CD4-positive, alpha-beta T cell treated with Interleukin-6 for 4 hours (primary cell): ENCODE measurements around the gene PJA2.
"Not testable (repeated sequence)": the region's sequence is repeated elsewhere in the genome, so short reads cannot be mapped to it uniquely, and the experiment has no call there.

ENCODE experiments used
- DNase-seq: peaks from one replicate; pipeline ENCODE4 v3.0.0-alpha.2; 2020; ENCODE audit warnings: mixed read lengths

The PJA2 gene, protein sequence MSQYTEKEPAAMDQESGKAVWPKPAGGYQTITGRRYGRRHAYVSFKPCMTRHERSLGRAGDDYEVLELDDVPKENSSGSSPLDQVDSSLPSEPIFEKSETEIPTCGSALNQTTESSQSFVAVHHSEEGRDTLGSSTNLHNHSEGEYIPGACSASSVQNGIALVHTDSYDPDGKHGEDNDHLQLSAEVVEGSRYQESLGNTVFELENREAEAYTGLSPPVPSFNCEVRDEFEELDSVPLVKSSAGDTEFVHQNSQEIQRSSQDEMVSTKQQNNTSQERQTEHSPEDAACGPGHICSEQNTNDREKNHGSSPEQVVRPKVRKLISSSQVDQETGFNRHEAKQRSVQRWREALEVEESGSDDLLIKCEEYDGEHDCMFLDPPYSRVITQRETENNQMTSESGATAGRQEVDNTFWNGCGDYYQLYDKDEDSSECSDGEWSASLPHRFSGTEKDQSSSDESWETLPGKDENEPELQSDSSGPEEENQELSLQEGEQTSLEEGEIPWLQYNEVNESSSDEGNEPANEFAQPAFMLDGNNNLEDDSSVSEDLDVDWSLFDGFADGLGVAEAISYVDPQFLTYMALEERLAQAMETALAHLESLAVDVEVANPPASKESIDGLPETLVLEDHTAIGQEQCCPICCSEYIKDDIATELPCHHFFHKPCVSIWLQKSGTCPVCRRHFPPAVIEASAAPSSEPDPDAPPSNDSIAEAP

DNA sequence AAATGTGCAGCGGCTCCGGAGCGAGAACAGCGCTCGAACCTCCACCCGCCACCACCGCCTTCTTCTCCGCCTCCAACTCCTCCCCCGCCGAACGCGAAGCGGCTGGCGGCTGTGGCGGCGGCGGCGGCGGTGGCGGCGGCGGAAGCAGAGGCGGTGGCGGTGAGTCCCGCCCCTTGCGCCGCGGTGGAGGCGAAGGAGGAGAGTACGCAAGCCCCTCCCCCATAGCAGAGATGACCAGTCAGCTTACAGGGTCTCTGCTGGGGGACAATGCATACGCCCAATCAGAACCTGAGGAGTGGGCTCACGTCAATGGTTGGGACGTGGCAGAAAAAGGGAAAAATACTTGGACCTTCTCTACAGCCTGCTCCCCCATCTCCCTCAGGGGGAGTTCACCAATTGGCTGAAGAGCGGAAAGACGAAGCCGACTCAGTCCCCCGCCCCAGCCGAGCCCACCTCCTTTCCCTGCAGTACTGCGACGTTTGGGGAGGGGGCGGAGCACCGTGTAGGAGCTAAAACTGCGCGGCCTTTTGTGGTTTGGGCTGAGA is at the start of gene PJA2:
PJA2 (minus strand) TSS at position 131 of the 545 bp plus-strand sequence. CDS start 26,541 bp downstream, outside the sequence.
- peak; percentile 98 for DNase-seq

DNA sequence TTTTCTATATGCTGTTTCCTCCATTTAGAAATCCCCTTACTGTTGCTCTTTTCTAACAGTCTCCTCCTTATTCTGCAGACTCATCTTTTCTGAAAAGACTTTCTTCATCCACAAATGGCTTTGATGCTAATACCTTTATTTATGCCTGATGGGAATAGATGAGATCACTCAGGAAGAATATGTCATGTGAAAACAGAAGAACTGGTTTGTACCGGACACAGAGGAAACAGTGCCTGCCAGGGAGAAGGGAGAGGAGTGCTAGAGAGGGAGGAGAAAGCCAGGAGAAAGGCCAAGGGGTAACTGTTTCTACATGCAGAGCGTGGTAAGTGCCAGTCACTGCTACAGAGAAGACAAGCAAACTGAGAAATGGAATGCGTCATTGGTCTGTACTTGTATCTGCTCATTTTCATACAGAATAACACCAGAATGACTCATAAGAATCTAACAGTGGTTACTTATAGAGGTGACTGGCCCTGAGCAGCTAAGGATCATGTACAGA is 45.9 kb upstream of the PJA2 start:
- no peak for DNase-seq

DNA sequence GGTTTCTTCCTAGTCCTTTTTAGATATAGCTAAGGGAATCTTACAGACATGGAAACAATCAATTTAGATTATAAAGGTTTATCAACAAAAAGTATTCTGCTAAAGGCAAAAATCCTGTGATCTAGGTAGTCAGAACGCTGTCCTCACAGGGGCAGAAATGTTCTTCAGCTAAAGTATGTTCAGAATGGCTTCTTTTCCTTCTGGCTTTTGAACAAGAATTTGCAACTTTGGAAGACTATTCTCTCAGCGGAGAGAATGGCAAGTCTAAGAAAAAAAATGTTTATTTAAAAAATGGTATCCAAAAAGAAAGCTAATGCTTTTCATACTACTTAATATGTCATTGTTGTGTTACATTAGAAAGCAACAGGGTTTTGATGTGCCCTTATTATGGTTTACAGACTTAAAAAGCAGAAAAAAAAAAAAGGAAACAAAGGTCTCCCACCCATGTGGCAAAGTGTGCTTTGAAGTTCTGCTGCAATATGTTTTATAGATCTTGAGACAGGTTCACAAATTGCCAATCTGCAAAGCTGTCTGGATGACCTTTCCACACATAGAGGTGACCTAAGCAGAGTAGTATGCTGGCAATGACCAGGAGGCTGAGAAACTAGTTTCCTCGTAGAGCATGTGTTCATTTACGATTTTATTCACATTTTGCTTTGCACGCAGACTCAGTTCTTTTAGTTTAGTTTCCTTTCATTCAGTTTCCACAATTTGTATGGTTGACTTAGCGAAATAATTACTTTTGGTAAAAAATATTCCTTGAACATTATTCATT is 45.1 kb upstream of the PJA2 start:
- no peak for DNase-seq

DNA sequence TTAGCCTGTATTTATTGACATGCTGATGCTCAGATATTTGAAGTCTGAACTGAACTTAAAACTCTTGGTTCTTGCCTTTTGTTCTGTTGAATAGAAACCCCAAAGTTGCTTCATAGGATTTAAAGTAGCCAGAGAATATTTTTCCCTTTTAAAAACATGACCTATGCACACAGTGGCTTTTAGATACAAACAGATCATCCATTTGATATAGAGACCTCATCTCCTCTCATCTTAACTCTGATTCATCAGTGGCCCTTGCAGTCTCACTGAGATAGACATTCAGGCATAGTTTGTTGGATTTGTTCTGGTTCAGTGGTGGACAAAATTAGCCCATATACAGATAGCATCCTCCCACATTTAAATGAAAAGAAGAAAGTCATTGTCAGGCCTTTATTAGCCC is 43.5 kb upstream of the PJA2 start:
- DNase-seq = no peak

DNA sequence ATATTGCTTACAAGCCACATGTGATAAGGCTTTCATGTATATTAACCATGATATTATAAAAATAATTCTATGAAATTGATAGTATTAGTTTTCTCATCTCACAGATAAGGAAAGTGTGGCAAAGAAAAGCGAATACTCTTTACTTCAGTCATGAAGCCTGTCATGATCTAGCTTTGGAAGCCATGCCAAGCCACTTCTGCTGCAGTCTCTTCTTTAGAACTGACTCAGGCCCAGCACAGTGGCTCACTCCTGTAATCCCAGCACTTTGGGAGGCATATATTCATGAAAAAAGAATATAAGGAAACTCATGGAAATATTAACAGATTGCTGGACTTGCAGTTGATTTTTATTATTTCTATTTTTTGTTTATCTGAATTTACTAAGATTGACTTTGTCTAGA is 42.9 kb upstream of the PJA2 start:
- no peak for DNase-seq

DNA sequence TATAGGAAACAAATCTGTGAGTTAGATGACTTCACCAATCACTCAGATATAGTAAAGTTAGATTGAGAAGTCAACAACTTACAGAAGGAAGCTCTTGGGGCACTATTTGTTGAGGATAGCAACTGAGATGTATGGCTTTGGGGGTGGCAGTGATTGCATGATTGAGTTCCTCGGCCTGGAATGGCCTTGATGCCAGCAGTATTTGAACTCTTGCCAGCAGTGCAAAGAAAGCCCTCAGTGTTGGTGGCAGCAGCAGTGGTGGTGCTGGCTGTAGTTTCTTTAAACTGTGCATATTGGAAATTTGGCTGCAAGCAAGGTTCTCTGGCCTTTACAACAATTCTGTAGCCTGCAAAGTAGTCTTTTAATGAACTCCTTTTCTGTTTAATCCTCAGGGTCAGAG is 41.4 kb upstream of the PJA2 start:
- no peak for DNase-seq

DNA sequence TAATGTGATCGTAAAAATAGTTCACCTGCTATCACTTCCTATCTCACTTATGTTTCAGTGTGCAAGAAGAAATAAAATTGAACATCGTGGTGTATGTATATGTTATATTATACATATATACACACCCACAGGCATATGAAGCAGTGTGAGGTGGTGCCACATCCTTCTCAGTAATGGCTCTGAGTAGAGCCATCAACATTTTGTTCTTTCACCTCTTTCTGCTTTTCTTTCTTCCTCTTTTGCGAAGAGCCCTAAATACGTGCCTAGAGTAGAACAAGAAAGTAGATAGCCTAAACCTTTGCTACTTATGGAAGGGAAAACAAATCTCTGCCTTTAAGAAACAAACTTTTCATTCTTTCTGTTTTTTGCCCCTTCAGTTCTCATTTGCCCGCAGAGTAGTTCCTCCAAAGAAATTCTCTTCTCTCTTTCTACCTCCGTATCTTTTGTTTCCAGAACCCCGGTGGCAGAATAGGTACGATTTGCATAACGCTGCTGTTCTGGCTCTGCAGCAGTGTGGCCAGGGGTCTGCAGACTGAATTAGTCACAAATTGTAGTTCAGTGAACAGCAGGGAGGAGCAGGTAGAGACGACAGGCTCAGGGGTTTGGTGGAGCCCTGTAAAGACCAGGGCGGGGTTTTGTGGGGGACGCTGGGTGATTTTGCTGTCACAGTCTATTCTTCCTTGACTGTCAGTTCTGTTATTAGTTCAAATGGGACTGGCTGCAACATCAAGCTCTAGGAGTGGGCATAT is 40.5 kb upstream of the PJA2 start:
- DNase-seq = no peak

DNA sequence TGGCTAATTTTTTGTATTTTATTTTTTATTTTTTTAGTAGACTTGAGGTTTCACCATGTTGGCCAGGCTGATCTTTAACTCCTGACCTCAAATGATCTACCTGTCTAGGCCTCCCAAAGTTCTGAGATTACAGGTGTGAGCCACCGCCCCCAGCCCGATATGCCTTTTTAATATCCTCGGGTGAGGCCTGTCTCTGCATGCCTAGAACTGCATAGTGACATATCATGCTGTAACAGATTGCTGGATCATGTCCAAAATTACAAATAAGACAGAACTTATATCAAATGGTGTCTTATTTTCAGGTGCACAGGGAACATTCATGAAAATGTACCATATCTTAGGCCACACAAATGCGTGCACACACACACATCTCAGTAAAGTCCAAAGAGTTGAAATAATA is 39.1 kb upstream of the PJA2 start:
- DNase-seq = no peak

DNA sequence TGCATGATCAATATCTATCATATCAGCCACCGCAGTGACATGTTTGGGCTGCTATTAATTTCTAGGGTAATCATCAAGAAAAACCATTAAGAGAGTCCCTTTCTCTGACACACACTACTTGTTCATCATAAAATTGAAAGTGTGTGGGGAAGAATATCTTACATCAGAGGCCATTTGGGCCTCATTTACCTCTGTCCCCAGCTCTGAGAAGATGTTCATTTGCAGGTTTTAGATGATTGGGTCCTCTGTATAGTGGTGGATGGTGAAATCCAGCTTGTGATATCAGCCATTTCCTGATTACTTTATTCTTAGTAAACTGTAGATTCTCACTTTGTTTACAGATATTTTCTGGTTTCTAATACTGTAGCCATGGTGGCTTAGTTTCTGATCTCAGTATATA is 29.8 kb upstream of the PJA2 start:
- no peak for DNase-seq

DNA sequence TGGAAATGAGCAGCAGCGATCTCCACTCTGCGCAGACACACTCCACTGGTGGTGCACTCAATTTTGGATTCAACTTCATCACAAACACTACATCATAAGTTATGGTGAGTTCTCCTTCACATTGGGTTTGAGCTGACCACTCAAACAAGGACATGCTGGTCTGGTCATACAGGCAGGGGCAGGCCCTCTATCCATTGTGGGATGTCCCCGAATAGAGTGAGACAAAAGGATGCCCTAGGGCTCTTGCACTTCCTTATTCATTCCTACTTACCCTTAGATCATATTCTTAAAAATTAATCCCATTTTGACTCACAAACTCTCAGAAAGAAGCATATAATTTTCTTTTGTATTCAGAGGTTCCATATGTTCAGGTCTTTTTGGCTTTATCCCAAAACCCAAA is 16.3 kb upstream of the PJA2 start:
- no peak for DNase-seq

DNA sequence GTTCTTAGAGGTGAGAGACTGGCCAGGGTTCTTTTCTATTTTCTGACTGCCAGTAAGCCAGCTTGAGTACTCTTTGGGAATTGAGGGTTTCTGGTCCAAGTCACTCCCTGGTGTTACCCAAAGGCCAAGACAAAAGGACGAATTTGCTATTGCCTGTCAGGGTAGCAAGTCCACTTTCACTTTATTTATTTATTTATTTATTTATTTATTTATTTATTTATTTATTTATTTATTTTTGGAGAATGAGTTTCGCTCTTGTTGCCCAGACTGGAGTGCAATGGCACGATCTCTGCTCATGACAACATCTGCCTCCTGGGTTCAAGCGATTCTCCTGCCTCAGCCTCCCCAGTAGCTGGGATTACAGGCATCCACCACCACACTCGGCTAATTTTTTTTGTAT is 15.7 kb upstream of the PJA2 start:
- not testable (repeated sequence) for DNase-seq

DNA sequence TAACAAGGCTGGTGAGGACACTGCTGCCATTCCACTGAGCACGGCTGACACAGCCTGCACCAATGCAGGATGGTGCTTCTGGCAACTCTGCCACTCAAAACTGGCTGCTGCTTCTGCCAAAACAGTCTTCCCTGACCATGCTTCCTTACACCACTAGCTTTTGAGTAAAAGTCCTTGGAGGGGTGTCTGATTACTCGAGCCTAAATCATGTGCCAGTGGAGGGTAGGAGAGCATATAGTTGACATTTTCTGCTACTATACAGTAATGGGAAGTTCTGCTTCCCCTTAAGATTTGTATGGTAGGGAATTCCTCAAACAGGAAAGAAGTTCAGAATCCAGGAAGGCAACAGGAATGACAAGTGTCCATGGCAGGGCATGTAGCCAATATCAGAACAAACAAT is 12.2 kb upstream of the PJA2 start:
- no peak for DNase-seq

DNA sequence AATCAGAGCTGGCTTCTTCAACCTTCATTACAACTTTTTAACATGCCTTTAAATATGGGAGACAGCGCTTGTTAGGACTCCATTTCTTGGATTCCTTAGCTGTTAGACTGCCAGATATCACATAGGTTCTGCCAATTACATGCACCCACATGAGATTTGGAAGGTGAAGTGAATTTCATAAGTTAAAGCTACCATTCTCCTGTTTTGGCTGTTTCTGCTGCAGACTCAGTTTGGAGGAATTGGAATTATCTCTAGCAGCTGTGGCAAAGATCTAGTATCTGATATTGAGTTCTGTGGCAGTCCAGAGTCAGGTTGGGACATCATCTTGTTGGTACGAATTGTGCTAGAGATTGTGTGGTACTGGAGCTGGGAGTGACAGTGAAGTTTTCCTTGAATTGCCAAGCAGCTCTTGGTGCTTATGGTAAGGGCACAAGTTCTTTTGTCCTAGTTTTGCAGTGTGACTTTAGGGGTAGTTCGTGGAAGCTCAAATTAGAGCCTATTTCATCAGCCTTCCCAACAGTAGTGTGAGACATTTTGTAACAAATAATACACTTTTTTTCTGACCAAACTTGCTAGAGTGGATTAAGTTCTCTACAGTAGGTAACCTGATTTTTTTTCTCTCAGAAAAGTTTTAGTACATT is 9.1 kb upstream of the PJA2 start:
- no peak for DNase-seq

DNA sequence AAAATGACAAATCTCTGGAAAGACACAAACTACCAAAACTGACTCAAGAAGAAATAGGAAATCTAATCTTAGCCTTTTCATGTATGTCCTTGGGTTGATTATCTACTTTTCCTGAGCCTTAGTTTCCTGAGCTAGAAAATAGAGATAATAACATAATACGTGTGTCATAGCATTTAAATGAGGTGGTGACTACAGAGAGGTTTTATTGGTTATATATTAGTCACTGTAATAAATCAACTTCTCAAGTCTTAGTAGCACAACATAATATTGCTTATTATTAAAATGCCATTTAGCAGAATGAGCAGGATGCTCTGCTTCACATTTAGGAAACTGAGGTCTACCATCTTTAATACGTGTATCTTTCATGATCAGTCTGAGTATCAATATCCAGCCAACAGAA is 7.1 kb upstream of the PJA2 start:
- no peak for DNase-seq

DNA sequence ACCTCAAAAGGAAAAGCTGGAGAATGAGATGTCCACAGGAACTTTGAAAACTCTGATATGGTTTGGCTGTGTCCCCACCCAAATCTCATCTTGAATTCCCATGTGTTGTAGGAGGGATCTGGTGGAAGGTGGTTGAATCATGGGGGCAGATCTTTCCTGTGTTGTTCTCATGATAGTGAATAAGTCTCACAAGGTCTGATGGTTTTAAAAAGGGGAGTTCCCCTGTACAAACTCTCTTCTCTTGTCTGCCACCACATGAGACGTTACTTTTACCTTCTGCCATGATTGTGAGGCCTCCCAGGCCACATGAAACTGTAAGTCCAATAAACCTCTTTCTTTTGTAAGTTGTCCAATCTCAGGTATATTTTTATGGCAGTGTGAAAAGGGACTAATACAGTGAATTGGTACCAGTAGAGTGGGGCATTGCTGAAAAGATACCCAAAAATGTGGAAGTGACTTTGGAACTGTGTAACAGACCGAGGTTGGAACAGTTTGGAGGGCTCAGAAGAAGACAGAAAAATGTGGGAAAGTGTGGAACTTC is 4.2 kb upstream of the PJA2 start:
- not testable (repeated sequence) for DNase-seq

DNA sequence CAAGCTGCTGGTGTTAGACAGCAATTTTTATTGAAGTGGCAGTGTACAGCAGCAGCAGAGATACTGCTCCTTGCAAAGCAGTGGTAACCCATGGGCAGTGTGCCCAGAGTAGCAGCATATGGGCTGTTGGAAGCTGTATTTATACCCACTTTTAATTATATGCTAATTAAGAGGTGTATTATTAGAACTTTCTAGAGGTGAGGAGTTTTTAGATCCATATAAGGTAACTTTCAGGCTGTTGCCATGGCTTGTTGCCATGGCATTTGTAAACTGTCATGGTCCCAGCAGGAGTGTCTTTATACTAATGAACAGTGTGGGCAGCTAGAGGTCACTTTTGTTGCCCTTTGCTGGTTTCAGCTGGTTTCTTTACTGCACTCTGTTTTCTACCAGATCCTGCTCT is 3.7 kb upstream of the PJA2 start:
- no peak for DNase-seq

DNA sequence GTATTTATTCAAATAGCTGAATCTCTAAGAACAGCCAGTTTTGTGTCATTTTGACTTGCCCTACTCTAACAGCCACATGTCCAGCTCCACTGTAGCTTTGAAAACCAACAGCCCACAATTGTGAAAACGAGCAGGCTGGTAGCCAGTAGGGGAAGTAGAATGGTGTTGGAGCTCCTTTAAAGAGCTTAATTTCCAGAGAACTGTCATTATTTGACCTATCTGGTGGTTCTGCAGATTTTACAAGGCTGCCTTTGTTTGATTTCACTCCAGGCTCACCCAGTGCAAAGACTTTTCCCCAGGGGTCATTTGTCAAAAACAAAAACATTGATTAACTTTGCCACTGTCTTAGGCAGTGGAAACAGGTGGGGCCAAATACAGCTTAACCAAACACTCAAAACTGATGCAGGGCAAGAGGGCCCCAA is 3.2 kb upstream of the PJA2 start:
- DNase-seq = no peak

DNA sequence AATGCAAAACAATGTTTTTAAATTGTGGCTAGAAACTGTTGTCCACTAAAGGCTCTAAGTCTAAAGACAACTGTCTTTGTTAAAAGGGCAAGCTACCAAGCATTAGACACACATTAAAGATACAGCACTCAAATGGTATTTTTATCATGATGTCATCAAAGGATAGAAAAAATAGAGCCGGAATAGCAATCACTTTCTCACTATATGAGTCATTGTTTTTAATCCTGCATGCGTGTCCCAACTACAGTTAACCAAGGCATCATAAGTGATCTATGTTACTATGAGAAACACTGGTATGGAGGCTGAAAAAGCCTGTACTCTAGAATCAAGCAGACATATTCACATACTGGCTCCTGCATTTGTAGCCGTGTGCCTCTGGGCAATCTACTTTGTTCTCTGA is 1.9 kb upstream of the PJA2 start:
- peak; percentile 7 for DNase-seq

DNA sequence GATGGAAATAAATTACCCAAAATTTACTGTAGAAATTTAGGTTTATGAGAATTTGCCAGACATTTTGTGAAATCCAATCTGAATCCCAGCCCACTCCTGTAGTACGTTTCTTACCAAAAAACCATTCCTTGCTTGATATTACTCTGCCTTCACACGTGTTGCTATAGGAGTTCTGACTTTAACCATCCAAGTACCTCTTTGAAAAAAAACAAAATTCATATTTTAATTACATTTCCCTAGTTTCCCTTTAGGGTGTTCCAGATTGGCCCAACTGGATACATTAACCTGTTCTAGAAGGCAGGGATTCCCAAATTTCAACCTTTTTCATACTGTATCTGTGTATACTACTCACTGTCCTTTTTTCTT is 1.4 kb upstream of the PJA2 start:
- DNase-seq = no peak

DNA sequence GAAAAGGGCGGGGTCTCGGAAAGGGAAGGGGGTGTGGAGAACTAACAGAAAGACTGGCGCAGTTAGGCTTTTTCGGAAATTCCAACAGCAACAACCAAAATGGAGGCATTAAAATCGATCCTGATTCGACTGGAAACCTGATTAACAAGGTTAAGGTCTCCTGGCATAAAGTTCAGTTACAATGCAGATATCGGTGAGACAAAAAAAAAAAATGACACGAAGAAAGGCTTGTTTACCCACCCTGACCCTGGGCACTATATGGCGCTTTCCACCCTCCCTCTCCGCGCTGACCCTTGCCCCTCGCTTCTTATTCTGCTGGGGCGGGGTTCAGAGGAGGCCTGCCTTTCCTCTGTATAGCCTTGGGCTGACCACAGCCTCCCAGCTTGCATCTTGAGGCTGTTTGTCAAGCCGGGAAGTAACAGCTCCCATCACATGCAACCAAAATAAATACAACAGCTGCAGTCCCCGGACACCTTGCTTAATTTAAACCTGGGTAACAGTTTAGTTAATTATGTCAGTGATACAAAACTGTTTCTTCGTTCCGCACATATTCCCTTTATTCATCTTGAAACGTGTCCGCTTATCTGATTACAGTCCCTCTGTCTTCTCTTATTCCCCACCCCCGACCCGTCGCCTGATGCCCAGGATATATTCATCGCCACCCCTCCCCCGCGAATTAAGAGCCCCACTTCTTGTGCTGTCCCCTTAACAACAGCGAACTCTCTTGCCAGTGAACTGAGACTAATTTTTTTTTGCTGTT is 795 bp upstream of the PJA2 start:
- peak; percentile 49 for DNase-seq
